GM18868 (cell line): Measurements from ENCODE around the gene ERICH3.
A peak's percentile ranks its signal among the peaks of the same experiment; 100 is the strongest.
"Not testable (repeated sequence)": the region's sequence is repeated elsewhere in the genome, so short reads cannot be mapped to it uniquely, and the experiment has no call there.

Experiments used
- ATAC-seq: cut with Tn5 transposase; IDR thresholded peaks from one replicate; pipeline ENCODE4 v1.9.1; 2021; ENCODE audit warnings: mild to moderate bottlenecking, moderate library complexity; ENCODE audit not compliant: unreplicated experiment

Gene ERICH3

GRCh38 chr1:74679811-74680210 is 6.2 kb upstream of the ERICH3 start:
- ATAC-seq = no peak

GRCh38 chr1:74677926-74678325 is 4.3 kb upstream of the ERICH3 start:
- no peak for ATAC-seq

- ATAC-seq = peak; percentile 35
These were observed 871 bp upstream of the ERICH3 start for GRCh38 chr1:74674278-74675048.

- not testable (repeated sequence) for ATAC-seq
These were observed 2.7 kb downstream of the ERICH3 start for GRCh38 chr1:74670866-74671265.

GRCh38 chr1:74654708-74655107 is 18.9 kb downstream of the ERICH3 start:
- no peak for ATAC-seq

GRCh38 chr1:74652711-74653139 is 20.9 kb downstream of the ERICH3 start:
- ATAC-seq = peak; percentile 98

- ATAC-seq = no peak
These were observed 23.0 kb downstream of the ERICH3 start for GRCh38 chr1:74650561-74650960.

- no peak for ATAC-seq
These were observed 31.7 kb downstream of the ERICH3 start for GRCh38 chr1:74641876-74642275.

GRCh38 chr1:74641161-74641560 is 32.4 kb downstream of the ERICH3 start:
- no peak for ATAC-seq

GRCh38 chr1:74637296-74637695 is 36.3 kb downstream of the ERICH3 start:
- no peak for ATAC-seq

GRCh38 chr1:74629283-74629682 is 44.3 kb downstream of the ERICH3 start:
- no peak for ATAC-seq

GRCh38 chr1:74623716-74624115 is 49.9 kb downstream of the ERICH3 start:
- no peak for ATAC-seq

- no peak for ATAC-seq
These were observed 53.4 kb downstream of the ERICH3 start for GRCh38 chr1:74620242-74620641.

GRCh38 chr1:74618974-74619373 is 54.6 kb downstream of the ERICH3 start:
- no peak for ATAC-seq

- ATAC-seq = no peak
These were observed 59.7 kb downstream of the ERICH3 start for GRCh38 chr1:74613894-74614293.

GRCh38 chr1:74611887-74612286 is 61.7 kb downstream of the ERICH3 start:
- no peak for ATAC-seq

GRCh38 chr1:74610961-74611360 is 62.6 kb downstream of the ERICH3 start:
- ATAC-seq = no peak

GRCh38 chr1:74609810-74610371 is 63.7 kb downstream of the ERICH3 start:
- no peak for ATAC-seq

GRCh38 chr1:74596717-74597116 is 76.9 kb downstream of the ERICH3 start:
- ATAC-seq = no peak

- ATAC-seq = no peak
These were observed 79.4 kb downstream of the ERICH3 start for GRCh38 chr1:74593887-74594866.

- no peak for ATAC-seq
These were observed 80.8 kb downstream of the ERICH3 start for GRCh38 chr1:74592580-74593355.
